Measurements from ENCODE around the gene PSMC3IP.
"Not testable (repeated sequence)": the region's sequence is repeated elsewhere in the genome, so short reads cannot be mapped to it uniquely, and the experiment has no call there.

The PSMC3IP gene

GRCh38 chr17:42543190-42544079 is 34.1 kb downstream of the PSMC3IP start:
- in situ Hi-C loops (cut with MboI; ENCODE audit: low sequenced_read_pairs) = no loop called here

DNA sequence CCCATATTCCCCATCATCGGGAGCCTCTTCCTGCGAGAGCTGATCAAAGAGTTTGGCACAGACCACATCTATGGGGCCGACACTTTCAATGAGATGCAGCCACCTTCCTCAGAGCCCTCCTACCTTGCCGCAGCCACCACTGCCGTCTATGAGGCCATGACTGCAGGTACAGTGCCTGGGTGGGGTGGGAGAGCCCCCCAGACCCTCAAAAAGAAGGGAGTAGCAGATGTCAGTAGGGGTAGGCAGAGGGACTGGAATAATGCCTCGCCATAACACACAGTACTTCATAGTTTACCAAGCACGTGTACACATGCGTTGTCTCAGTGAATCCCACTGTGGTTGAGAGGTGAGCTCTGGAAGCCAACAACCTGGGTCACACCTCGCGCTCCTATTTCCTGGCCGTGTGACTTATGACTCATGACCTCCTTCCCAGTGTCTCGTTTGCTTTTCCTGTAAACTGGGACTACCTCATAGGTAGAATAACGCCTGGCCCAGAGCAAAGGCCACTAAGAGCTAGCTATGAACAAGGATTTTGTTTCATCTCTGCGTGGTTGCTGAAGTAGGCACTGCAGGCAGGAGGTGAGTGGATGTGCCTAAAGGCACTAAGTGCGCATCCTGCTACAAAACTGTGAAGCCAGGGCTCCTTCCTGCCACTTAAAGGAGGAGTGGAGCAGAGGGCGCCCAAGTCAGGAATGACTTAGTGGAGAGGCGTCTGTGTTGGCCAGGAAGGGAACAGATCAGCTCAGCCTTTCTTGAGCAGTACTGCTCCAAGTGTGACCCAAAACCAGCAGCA is 36.3 kb downstream of the PSMC3IP start:
- in situ Hi-C loops (cut with MboI; ENCODE audit: low sequenced_read_pairs) = no loop called here

- in situ Hi-C loops (cut with MboI; ENCODE audit: low sequenced_read_pairs) = not testable (repeated sequence)
These were observed 37.0 kb downstream of the PSMC3IP start for GRCh38 chr17:42540558-42540957.

- in situ Hi-C loops (cut with MboI; ENCODE audit: low sequenced_read_pairs) = no loop called here
These were observed 39.0 kb downstream of the PSMC3IP start for GRCh38 chr17:42538482-42538881.

DNA sequence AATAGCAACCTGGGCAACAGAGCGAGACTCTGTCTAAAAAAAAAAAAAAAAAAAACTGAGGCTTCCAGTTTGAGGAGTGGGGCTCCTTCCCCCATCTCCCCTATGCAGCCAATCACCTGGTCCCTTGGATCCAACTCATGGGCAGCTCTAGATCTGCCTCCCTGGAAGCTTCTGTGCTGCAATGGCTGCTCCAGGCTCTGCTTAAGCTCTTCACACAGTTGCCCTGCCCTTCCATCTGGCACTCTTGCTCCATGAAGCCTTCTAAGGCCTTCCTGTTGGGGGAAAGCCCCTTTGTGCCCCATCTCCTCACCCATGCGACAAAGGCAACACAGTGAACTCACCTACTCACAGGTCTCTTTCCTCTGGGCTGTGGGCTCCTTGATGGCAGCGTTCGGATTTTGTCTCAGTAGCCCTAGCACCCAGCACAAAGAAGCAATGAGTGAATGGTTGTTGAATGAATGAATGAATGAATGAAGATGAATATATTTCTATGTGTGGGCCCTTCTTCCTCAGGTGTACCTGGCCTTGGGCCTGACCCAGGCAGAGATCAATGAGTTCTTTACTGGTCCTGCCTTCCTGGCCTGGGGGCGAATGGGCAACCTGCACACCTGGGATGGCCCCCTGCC is 39.6 kb downstream of the PSMC3IP start:
- in situ Hi-C loops (cut with MboI; ENCODE audit: low sequenced_read_pairs) = no loop called here

GRCh38 chr17:42537156-42537805 is 40.2 kb downstream of the PSMC3IP start:
- in situ Hi-C loops (cut with MboI; ENCODE audit: low sequenced_read_pairs) = no loop called here

- in situ Hi-C loops (cut with MboI; ENCODE audit: low sequenced_read_pairs) = no loop called here
These were observed 41.0 kb downstream of the PSMC3IP start for GRCh38 chr17:42536372-42537155.

DNA sequence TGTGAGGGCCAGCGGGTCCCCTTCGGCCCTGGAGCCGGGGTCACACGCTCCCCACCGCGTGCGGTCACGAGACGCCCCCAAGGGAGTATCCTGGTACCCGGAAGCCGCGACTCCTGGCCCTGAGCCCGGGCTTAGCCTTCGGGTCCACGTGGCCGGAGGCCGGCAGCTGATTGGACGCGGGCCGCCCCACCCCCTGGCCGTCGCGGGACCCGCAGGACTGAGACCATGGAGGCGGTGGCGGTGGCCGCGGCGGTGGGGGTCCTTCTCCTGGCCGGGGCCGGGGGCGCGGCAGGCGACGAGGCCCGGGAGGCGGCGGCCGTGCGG is 41.5 kb downstream of the PSMC3IP start, which contains the start of gene NAGLU:
Gene NAGLU (plus strand): TSS at position 194 of the 324 bp plus-strand sequence. CDS start 32 bp downstream, at position 226.
- in situ Hi-C loops (cut with MboI; ENCODE audit: low sequenced_read_pairs) = no loop called here

GRCh38 chr17:42535155-42536047 is 42.1 kb downstream of the PSMC3IP start:
- in situ Hi-C loops (cut with MboI; ENCODE audit: low sequenced_read_pairs) = no loop called here

GRCh38 chr17:42531455-42532354 is 45.8 kb downstream of the PSMC3IP start:
- in situ Hi-C loops (cut with MboI; ENCODE audit: low sequenced_read_pairs) = no loop called here

DNA sequence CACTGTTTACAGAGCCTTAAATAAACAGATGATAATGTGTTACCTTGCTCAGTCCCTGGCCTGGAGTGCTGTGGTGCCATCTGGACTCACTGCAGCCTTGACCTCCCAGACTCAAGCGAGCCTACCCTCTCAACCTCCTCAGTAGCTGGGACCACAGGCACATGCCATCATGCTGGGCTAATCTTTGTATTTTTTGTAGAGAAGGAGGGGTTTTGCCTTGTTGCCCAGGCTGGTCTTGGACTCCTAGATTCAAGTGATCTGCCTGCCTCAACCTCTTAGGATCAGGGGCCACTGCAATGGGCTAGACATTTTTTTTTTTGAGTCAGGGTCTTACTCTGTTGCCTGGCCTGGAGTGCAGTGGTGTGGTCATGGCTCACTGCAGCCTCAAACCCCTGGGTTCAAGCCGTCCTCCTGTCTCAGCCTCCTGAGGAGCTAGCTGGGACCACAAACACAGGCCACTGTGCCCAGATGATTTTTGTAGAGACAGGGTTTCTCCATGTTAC is 46.5 kb downstream of the PSMC3IP start:
- in situ Hi-C loops (cut with MboI; ENCODE audit: low sequenced_read_pairs) = no loop called here

DNA sequence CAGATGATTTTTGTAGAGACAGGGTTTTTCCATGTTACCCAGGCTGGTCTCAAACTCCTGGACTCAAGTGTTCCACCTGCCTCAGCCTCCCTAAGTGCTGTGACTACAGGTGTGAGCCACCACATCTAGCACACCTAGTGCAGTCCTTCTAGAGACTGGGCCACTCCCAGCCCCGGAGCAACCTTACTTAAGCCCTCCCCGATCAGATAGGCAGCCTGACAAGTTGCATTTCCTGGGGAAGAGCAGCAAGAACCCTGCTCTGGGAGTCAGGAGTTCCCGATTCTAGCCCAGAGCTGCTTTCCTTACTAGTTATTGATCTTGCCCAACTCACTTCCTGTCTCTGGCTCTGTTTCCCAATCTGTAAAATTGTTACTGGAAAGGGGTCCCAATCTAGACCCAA is 48.5 kb downstream of the PSMC3IP start:
- in situ Hi-C loops (cut with MboI; ENCODE audit: low sequenced_read_pairs) = loop anchor here (5.0 to 10.0 kb wide), 2 partner anchors 207 to 564 kb away; partner anchors contain the start of gene CNP

DNA sequence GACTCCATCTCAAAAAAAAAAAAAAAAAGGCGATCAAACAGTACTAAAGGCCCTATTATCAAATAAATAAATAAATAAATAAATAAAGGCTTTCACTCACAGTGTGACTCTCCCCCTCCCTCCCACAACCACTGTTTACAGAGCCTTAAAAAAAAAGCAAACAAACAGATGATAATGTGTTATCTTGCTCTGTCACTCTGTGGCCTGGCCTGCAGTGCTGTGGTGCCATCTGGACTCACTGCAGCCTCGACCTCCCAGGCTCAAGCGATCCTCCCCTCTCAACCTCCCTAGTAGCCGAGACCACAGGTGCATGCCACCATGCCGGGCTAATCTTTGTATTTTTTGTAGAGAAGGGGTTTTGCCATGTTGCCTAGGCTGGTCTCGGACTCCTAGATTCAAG is 49.6 kb downstream of the PSMC3IP start:
- in situ Hi-C loops (cut with MboI; ENCODE audit: low sequenced_read_pairs) = loop anchor here (5.0 to 10.0 kb wide), 2 partner anchors 206 to 563 kb away; partner anchors contain the start of gene CNP

GRCh38 chr17:42526031-42526444 is 51.5 kb downstream of the PSMC3IP start:
- in situ Hi-C loops (cut with MboI; ENCODE audit: low sequenced_read_pairs) = loop anchor here (5.0 to 10.0 kb wide), 2 partner anchors 204 to 561 kb away; partner anchors contain the start of gene CNP

GRCh38 chr17:42525221-42525620 is 52.3 kb downstream of the PSMC3IP start:
- in situ Hi-C loops (cut with MboI; ENCODE audit: low sequenced_read_pairs) = loop anchor here (5.0 to 10.0 kb wide), 2 partner anchors 203 to 560 kb away; partner anchors contain the start of gene CNP

- in situ Hi-C loops (cut with MboI; ENCODE audit: low sequenced_read_pairs) = loop anchor here (10.0 kb wide), 1 partner anchor 558 kb away; the partner anchor contains the start of gene CNP
These were observed 54.7 kb downstream of the PSMC3IP start for GRCh38 chr17:42522798-42523278.
